Measurements from ENCODE around the gene FLT1.

FLT1 gene

DNA sequence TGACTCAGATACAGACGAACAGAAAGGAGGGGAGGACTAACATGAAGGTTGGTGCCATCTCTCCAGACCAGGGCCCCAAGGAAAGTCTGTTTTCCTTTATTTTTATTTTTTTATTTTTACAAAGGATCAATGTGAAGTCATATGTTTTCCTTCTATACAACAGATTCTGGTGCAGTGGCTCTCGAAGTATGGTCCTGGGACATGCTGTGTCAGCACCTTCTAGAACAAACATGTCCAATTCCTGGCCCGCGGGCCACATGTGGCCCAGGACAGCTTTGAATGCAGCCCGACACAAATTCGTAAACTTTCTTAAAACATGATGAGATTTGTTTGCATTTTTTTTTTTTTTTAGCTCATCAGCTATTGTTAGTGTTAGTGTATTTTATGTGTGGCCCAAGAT, 174.7 kb downstream of the FLT1 start:
- Mint-ChIP-seq H3K27me3 (peaks cover 0 to 14% of the 10 kb centered on the region in 2 donors), H3K4me1 (ENCODE audit: low read depth in 2 of 2) (no peaks in the 10 kb centered on the region), H3K27ac (no peak overlapping the region), H3K9me3 (no peaks in the 10 kb centered on the region), H3K36me3 (ENCODE audit: insufficient read depth) (no peaks in the 10 kb centered on the region), H3K4me3 (no peak overlapping the region)
- ATAC-seq (replicated peaks) (no peak), DNase-seq (no peak)

DNA sequence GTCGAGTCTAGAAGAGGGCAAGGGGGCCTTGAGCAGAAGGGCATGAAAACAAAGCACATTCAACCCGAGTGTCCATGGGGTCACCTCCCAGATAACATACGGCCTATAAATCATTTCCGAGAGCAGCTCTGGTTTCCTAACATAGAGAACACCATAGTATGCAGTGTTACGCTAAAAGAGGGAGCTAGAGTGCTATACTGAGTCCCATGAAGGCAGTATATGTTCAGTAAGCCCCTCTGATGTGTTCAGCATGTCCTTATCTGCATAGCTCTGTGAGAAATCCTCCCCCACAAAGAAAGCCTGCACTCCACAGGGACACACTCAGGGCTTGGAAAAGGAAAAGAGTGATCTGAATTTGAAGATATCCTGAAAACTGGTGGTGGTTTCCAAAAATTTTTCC, 175.4 kb downstream of the FLT1 start:
- Mint-ChIP-seq H3K4me3 (no peak overlapping the region), H3K27me3 (peaks cover 0 to 8% of the 10 kb centered on the region in 2 donors), H3K9me3 (no peaks in the 10 kb centered on the region), H3K4me1 (ENCODE audit: low read depth in 2 of 2) (no peaks in the 10 kb centered on the region), H3K36me3 (ENCODE audit: insufficient read depth) (no peaks in the 10 kb centered on the region), H3K27ac (no peak overlapping the region)
- ATAC-seq (replicated peaks) (no peak), DNase-seq (no peak)

DNA sequence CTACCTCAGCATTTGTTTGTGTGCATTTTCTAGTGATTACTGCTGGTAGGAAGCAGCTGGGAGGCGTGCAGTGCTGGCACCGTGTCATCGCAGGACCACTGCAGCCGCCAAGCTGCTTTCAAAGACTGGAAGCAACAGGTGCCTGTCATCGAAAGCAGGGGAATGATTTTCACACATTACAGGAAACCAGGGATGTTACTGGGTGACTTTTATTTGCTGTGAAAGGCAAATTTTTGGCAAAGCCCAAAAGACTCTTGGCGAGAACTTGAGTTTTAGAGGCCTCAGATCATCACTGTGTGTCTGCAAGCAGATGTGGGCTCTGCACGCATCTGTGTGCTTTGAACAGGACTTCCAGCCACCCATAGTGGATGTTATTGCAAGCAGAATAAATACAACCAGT, 176.4 kb downstream of the FLT1 start:
- Mint-ChIP-seq H3K27ac (no peak overlapping the region), H3K27me3 (no peaks in the 10 kb centered on the region), H3K4me3 (no peak overlapping the region), H3K36me3 (ENCODE audit: insufficient read depth) (no peaks in the 10 kb centered on the region), H3K9me3 (no peaks in the 10 kb centered on the region), H3K4me1 (ENCODE audit: low read depth in 2 of 2) (no peaks in the 10 kb centered on the region)
- ATAC-seq (replicated peaks) = no peak
- DNase-seq = no peak

DNA sequence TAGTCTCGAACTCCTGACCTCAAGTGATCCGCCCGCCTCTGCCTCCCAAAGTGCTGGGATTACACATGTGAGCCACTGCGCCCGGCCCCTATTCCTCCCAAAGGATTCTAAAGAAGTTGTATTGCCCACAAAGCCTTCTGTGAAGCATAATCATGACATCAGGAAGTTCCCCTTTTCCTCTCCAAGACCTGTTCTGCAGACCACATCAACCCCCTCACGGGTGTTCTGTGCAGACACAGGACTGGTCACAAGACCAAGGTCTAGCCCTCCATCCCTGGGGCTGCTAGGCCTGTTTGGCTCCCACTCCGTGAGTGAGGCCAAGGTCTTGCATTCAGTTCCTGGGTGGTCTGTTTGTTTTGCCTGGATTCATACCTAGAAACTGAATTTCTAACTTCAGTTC, 178.1 kb downstream of the FLT1 start:
- no peaks in the 10 kb centered on the region for H3K4me1 Mint-ChIP-seq (ENCODE audit: low read depth in 2 of 2)
- H3K9me3 Mint-ChIP-seq = no peaks in the 10 kb centered on the region
- H3K27ac Mint-ChIP-seq = no peak overlapping the region
- H3K36me3 Mint-ChIP-seq (ENCODE audit: insufficient read depth) = no peaks in the 10 kb centered on the region
- no peak for ATAC-seq (replicated peaks)
- H3K4me3 Mint-ChIP-seq = no peak overlapping the region
- DNase-seq = no peak
- no peaks in the 10 kb centered on the region for H3K27me3 Mint-ChIP-seq

DNA sequence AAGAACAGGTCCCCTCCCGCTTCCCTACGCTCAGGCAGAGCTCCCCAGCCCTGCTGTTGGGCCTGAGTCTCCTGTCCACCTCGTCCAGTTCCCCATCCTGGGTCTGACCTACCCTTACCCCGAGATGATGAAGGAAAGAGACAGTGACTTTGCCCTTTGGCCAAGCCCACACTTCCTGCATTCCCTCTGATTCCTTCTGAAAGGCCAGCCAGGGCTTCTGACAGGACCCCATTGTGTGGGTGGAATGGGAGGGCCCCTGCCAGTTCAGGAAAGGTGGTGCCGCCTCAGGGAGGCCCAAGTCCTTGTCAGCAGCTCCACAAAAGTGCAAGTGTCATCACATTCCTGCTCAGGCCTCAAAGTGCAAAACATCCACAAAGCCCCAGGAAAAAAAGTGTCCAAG, 178.8 kb downstream of the FLT1 start:
- Mint-ChIP-seq H3K27me3 (no peaks in the 10 kb centered on the region), H3K4me3 (no peak overlapping the region), H3K4me1 (ENCODE audit: low read depth in 2 of 2) (no peaks in the 10 kb centered on the region), H3K9me3 (no peaks in the 10 kb centered on the region), H3K36me3 (ENCODE audit: insufficient read depth) (no peaks in the 10 kb centered on the region), H3K27ac (no peak overlapping the region)
- DNase-seq (no peak), ATAC-seq (replicated peaks) (no peak)

DNA sequence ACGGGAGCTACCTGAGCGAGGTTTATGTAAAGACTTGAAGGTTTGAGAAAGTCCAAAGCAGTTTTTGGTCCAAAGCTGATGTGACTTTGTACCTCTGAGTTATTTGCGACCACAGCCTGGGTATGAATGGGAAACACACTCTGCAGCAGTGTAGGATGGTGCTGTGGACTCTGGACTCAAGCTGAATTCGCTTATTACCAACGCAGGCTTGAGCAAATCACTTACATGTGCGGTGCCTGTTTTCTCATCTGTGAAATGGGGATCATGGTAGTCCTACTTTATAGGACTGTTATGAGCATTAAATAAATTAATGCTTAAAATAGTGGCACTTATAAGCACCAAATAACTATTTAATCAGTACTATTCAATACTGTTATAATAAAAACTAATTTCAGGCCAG, 180.0 kb downstream of the FLT1 start:
- Mint-ChIP-seq H3K4me1 (ENCODE audit: low read depth in 2 of 2) (no peaks in the 10 kb centered on the region), H3K27ac (no peak overlapping the region), H3K9me3 (no peaks in the 10 kb centered on the region), H3K4me3 (no peak overlapping the region), H3K27me3 (peaks cover 0 to 7% of the 10 kb centered on the region in 2 donors), H3K36me3 (ENCODE audit: insufficient read depth) (no peaks in the 10 kb centered on the region)
- no peak for ATAC-seq (replicated peaks)
- DNase-seq = no peak

DNA sequence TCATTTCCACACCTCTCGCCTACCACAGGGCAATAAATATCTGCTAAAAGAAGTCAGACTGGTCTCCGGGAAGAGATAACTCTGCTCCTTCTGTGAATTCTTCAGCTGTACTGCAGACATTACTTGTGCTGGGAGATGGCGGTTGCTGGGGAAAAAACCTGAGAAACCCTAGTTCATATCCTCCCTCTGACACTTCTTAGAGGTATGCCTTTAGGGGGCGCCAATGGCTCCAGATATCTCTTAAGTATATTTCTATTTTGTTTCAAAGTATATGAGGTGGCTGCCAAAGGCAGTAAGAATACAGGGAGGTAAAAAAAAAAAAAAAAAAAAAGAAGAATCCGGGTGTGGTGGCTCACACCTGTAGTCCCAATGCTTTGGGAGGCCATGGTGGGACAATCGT, 181.3 kb downstream of the FLT1 start:
- no peaks in the 10 kb centered on the region for H3K36me3 Mint-ChIP-seq (ENCODE audit: insufficient read depth)
- ATAC-seq (replicated peaks) (no peak), DNase-seq (no peak)
- H3K27me3 Mint-ChIP-seq = peaks cover 0 to 7% of the 10 kb centered on the region in 2 donors
- H3K4me1 Mint-ChIP-seq (ENCODE audit: low read depth in 2 of 2) = no peaks in the 10 kb centered on the region
- H3K4me3 Mint-ChIP-seq = no peak overlapping the region
- H3K9me3 Mint-ChIP-seq = no peaks in the 10 kb centered on the region
- H3K27ac Mint-ChIP-seq = no peak overlapping the region

DNA sequence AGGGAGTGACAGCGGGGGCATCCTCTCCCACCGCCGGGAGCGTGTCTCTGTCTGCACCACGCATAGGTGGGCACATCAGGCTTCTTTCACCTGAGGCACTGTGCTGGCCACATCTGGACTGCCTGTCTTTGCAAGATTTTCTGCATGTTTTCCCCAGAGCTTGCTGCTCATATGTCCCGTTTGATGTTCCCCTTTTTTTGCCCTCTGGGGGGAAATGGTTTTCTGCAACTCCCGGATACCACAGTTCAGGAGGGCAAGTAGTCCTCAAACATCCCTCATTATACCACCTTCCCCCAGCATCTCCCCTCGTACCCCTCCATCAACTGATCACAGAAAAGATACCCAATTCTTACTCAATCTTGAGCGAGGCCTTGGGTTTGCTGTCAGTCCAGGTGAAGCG, 188.6 kb downstream of the FLT1 start:
- DNase-seq (no peak), ATAC-seq (replicated peaks) (no peak)
- H3K9me3 Mint-ChIP-seq = no peaks in the 10 kb centered on the region
- no peak overlapping the region for H3K27ac Mint-ChIP-seq
- H3K4me1 Mint-ChIP-seq (ENCODE audit: low read depth in 2 of 2) = peaks cover 2 to 4% of the 10 kb centered on the region in 2 donors
- no peaks in the 10 kb centered on the region for H3K36me3 Mint-ChIP-seq (ENCODE audit: insufficient read depth)
- H3K27me3 Mint-ChIP-seq = peaks cover 7 to 15% of the 10 kb centered on the region in 2 donors
- H3K4me3 Mint-ChIP-seq = no peak overlapping the region

DNA sequence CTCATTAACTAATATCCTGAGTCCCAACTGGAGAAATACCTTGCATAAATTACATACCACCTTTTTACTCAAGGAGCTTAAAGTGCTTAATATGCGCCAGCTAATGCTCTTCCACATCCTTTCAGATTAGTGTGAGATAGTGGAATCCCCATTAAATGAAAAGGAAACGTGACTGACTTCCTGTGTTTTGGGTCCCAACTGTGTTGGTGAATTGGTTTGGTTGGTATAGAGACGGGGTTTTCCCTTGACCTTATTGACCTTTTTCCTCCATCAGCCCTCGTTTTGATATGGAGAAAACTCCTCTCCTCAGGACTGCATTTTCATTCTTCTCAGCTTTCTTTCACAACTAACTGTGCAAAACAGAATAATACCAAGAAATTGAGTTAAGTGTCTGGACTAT, 193.1 kb downstream of the FLT1 start:
- no peak for DNase-seq
- H3K9me3 Mint-ChIP-seq = no peaks in the 10 kb centered on the region
- H3K27me3 Mint-ChIP-seq = peaks cover 0 to 14% of the 10 kb centered on the region in 2 donors
- ATAC-seq (replicated peaks) = peak; percentile 17
- H3K27ac Mint-ChIP-seq = no peak overlapping the region
- H3K4me1 Mint-ChIP-seq (ENCODE audit: low read depth in 2 of 2) = peaks cover 4 to 6% of the 10 kb centered on the region in 2 donors
- no peak overlapping the region for H3K4me3 Mint-ChIP-seq
- peaks cover 3% of the 10 kb centered on the region for H3K36me3 Mint-ChIP-seq (ENCODE audit: insufficient read depth)

DNA sequence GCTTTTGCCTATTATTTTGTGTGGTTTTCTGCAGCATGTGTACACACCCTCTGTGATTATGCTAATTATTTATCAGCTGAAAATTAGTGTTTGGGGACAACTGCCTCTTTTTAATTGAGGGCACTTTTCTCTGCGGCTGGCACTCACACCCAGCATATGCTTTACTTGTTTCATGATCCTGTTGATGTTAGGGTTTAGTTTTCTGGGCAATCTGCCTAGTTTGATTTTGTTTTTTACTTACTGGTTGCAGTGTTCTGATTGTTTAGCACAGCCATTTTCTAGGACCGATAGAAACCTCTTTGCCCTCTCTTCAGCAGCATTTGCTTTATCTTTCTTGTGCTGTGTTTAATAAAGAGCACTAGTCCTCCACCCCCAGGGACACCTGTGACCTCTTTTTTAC, 195.0 kb downstream of the FLT1 start:
- ATAC-seq (replicated peaks) = no peak
- peaks cover 15% of the 10 kb centered on the region for H3K36me3 Mint-ChIP-seq (ENCODE audit: insufficient read depth)
- no peak for DNase-seq
- H3K27me3 Mint-ChIP-seq = no peaks in the 10 kb centered on the region
- H3K9me3 Mint-ChIP-seq = no peaks in the 10 kb centered on the region
- H3K4me1 Mint-ChIP-seq (ENCODE audit: low read depth in 2 of 2) = peaks cover 4 to 6% of the 10 kb centered on the region in 2 donors
- H3K27ac Mint-ChIP-seq = no peak overlapping the region
- no peak overlapping the region for H3K4me3 Mint-ChIP-seq

DNA sequence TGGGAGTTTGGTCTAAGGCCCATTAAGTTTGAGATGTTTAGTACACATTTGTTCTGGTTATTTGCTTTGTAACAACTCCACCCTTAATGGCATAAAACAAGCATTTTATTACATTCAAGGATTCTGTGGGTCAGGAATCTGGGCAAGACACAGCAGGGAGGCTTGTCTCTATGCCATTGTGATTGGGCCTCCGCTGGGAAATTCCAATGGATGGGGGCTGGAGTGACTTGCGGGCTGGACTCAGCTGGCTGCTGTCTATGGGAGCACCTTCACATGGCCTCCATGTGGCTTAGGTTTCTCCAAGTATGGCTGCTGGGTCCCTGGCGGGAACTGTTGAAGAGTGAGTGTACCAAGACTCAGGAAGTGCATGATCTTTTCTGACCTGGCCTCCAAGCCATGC, 197.6 kb downstream of the FLT1 start:
- H3K27ac Mint-ChIP-seq = no peak overlapping the region
- no peaks in the 10 kb centered on the region for H3K27me3 Mint-ChIP-seq
- H3K4me1 Mint-ChIP-seq (ENCODE audit: low read depth in 2 of 2) = peaks cover under 1 to 6% of the 10 kb centered on the region in 2 donors
- no peak for ATAC-seq (replicated peaks)
- H3K36me3 Mint-ChIP-seq (ENCODE audit: insufficient read depth) = peaks cover 40% of the 10 kb centered on the region
- H3K9me3 Mint-ChIP-seq = no peaks in the 10 kb centered on the region
- no peak overlapping the region for H3K4me3 Mint-ChIP-seq
- DNase-seq = no peak

DNA sequence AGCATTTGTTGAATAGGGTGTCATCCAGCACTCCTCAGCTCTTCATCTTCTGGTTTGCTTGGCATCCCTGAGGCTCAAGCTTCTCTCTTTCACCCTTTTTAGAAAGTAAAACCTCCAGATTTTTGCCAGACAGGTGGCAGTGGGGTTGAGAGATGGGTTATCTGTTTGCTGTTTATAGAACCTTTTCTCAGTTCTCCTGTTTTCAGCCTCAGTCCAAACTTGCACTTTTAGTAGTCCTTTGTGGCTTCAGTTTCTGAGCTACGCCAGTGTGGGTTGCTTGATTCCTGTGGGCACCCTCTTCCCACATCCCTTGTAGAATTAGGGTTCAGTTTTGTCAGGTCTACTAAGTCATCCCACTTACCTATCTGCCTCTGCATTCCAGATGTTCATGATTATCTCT, 208.7 kb downstream of the FLT1 start:
- H3K27ac Mint-ChIP-seq = peak overlapping the region in 1 of 2 donors; percentile 20
- H3K36me3 Mint-ChIP-seq (ENCODE audit: insufficient read depth) = peaks cover 88% of the 10 kb centered on the region

DNA sequence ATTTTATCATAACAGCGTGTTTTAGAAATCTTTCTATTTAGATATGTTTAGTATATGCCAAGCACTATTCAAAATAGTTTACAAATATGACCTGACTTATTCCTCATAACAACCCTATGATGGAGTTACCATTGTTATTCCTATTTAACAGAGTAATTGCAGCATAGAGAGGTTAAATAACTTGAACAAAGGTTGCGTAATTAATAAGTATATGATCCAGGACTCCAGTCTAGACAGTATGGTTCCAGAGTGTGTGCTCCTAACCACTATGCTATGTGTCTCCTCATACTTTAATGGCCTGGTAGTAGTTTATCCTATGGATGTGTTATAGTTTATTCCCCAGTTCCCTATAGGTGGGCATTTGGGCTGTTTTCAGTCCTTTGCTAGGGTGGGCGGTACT, 211.3 kb downstream of the FLT1 start:
- Mint-ChIP-seq H3K27ac (no peak overlapping the region), H3K36me3 (ENCODE audit: insufficient read depth) (peaks cover 79% of the 10 kb centered on the region), H3K4me1 (ENCODE audit: low read depth in 2 of 2) (peaks cover 0 to 3% of the 10 kb centered on the region in 2 donors), H3K27me3 (no peaks in the 10 kb centered on the region), H3K9me3 (no peaks in the 10 kb centered on the region), H3K4me3 (no peak overlapping the region)
- ATAC-seq (replicated peaks) (no peak), DNase-seq (no peak)

More for the DNA sequence above, 208.7 kb downstream of the FLT1 start:
- Mint-ChIP-seq H3K4me3 (no peak overlapping the region), H3K27me3 (no peaks in the 10 kb centered on the region), H3K9me3 (no peaks in the 10 kb centered on the region), H3K4me1 (ENCODE audit: low read depth in 2 of 2) (peaks cover 0 to 3% of the 10 kb centered on the region in 2 donors)
- no peak for ATAC-seq (replicated peaks)
- no peak for DNase-seq

DNA sequence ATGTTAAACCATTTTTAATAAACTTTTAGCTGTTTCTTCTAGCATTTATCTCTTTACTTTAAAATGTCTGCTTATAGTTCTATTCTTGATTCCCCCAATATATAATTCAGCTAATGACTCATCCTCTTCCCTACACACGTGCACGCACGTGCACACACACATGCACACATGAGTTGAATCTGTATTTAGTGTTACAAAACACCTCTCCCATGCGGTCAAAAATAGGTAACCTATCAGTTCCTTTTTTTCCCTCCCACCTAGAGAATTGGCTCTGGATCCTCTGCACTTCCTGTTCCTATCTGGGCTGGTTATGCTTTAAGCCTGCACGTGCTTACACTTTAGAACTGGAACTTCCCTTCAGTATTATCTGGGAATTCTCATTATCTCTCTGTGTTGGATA, 212.5 kb downstream of the FLT1 start:
- Mint-ChIP-seq H3K4me3 (no peak overlapping the region), H3K4me1 (ENCODE audit: low read depth in 2 of 2) (peaks cover 0 to 3% of the 10 kb centered on the region in 2 donors), H3K36me3 (ENCODE audit: insufficient read depth) (peaks cover 71% of the 10 kb centered on the region), H3K9me3 (no peaks in the 10 kb centered on the region), H3K27ac (no peak overlapping the region), H3K27me3 (no peaks in the 10 kb centered on the region)
- ATAC-seq (replicated peaks) (no peak), DNase-seq (no peak)

DNA sequence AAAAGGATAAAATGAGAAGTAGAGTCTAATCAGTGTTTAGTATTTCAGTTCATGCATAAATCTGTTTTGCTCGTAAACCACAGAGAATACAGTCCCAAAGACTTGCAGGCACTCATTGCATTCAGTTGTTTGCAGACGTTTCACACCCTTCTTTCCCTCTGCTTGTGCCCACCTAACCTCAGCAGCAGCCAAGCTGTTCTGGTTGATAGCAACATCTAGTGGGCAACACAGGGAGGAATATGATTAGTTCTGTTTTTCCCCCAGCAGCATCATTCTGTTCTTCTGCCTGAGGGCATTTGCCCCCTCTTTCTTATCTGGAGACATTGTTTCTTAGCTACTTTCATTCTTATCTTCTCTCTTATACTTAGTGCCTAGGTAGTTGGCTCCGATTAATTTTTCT, 221.0 kb downstream of the FLT1 start:
- Mint-ChIP-seq H3K4me3 (no peak overlapping the region), H3K4me1 (ENCODE audit: low read depth in 2 of 2) (peaks cover 0 to 8% of the 10 kb centered on the region in 2 donors), H3K36me3 (ENCODE audit: insufficient read depth) (peaks cover 40% of the 10 kb centered on the region), H3K27ac (peak overlapping the region in 1 of 2 donors; percentile 44), H3K27me3 (no peaks in the 10 kb centered on the region), H3K9me3 (no peaks in the 10 kb centered on the region)
- DNase-seq = no peak
- ATAC-seq (replicated peaks) = no peak
